ENCODE results near the gene MAP2K3. TPM values are rescaled to one million over a fixed set of nuclear protein-coding genes. Genes with fewer than 3 reads are reported as not detected.
"Not testable (repeated sequence)": the region's sequence is repeated elsewhere in the genome, so short reads cannot be mapped to it uniquely, and the experiment has no call there.

The MAP2K3 gene
- total RNA-seq, 4 donors from 2014 or later: 44.4 to 148 (median 59.6) TPM

- Histone ChIP-seq H3K36me3 (peaks cover 0 to 20% (median 6%) of the 10 kb centered on the region in 4 donors), H3K4me3 (no peak overlapping the region), H3K27ac (no peak overlapping the region), H3K27me3 (no peaks in the 10 kb centered on the region), H3K4me1 (peaks cover 0 to 22% (median 14%) of the 10 kb centered on the region in 4 donors), H3K9me3 (peaks cover 0 to 3% of the 10 kb centered on the region in 2 donors)
- 84% methylated on average over 5 of the region's 5 CpGs; no CpG with 5 or more reads in 1 of the 2 donors for WGBS, 2 donors (ENCODE audit: low coverage in 1 of 2)
- intact Hi-C loops (cut with DNase I; ENCODE audit: low total_unique reads): no loop called here
- no peak for TF ChIP-seq POLR2A (IDR thresholded peaks at IDR 0.05)
- TF ChIP-seq POLR2AphosphoS5 (IDR thresholded peaks at IDR 0.05): no peak
- TF ChIP-seq CTCF (IDR thresholded peaks at IDR 0.05): no peak
- TF ChIP-seq EP300 (IDR thresholded peaks at IDR 0.05; ENCODE audit: low read depth): no peak
- DNase-seq: no peak
- in situ Hi-C loops (cut with MboI; ENCODE audit: low pct_ligation_motif_present in 1 of 4, low pct_unique_long_range_greater_than_20kb in 1 of 4, low sequenced_read_pairs in 3 of 4): loop anchor here (10.0 to 25.0 kb wide), 4 partner anchors 59 to 474 kb away; partner anchors contain the start of gene NATD1 (in 1 of the 4)
Observed at GRCh38 chr17:21313320-21313719, 28.8 kb downstream of the MAP2K3 start.

- Histone ChIP-seq H3K27ac (peak overlapping the region in 1 of 4 donors; percentile 59), H3K4me1 (peaks cover 0 to 22% (median 14%) of the 10 kb centered on the region in 4 donors), H3K36me3 (peaks cover 0 to 16% (median 4%) of the 10 kb centered on the region in 4 donors)
- H3K27me3 ChIP-seq; DNase-seq; H3K9me3 ChIP-seq; intact Hi-C loops (cut with DNase I; ENCODE audit: low total_unique reads); H3K4me3 ChIP-seq: not testable (repeated sequence)
- 89% methylated on average over 2 of the region's 2 CpGs; no CpG with 5 or more reads in 1 of the 2 donors for WGBS, 2 donors (ENCODE audit: low coverage in 1 of 2)
- in situ Hi-C loops (cut with MboI; ENCODE audit: low pct_ligation_motif_present in 1 of 4, low pct_unique_long_range_greater_than_20kb in 1 of 4, low sequenced_read_pairs in 3 of 4): loop anchor here (10.0 to 25.0 kb wide), 4 partner anchors 59 to 474 kb away; partner anchors contain the start of gene NATD1 (in 1 of the 4)
Observed at GRCh38 chr17:21313761-21314160, 29.2 kb downstream of the MAP2K3 start.

- WGBS, 2 donors (ENCODE audit: low coverage in 1 of 2): 51% methylated on average over 7 of the region's 7 CpGs; no CpG with 5 or more reads in 1 of the 2 donors
- intact Hi-C loops (cut with DNase I; ENCODE audit: low total_unique reads): not testable (repeated sequence)
Observed at GRCh38 chr17:21314261-21314664, 29.8 kb downstream of the MAP2K3 start.

GRCh38 chr17:21314701-21315111 is 30.2 kb downstream of the MAP2K3 start:
- intact Hi-C loops (cut with DNase I; ENCODE audit: low total_unique reads); H3K36me3 ChIP-seq; H3K4me3 ChIP-seq; H3K27me3 ChIP-seq; DNase-seq; H3K9me3 ChIP-seq: not testable (repeated sequence)
- peak overlapping the region; percentile 47 to 59 (median 58) for H3K27ac ChIP-seq
- WGBS, 2 donors (ENCODE audit: low coverage in 1 of 2): 59% methylated on average over 7 of the region's 7 CpGs; no CpG with 5 or more reads in 1 of the 2 donors
- in situ Hi-C loops (cut with MboI; ENCODE audit: low pct_ligation_motif_present in 1 of 4, low pct_unique_long_range_greater_than_20kb in 1 of 4, low sequenced_read_pairs in 3 of 4): loop anchor here (10.0 to 25.0 kb wide), 4 partner anchors 60 to 473 kb away; partner anchors contain the start of gene NATD1 (in 1 of the 4)
- H3K4me1 ChIP-seq: peaks cover 0 to 22% (median 14%) of the 10 kb centered on the region in 4 donors

More at GRCh38 chr17:21314261-21314664, 29.8 kb downstream of the MAP2K3 start:
- not testable (repeated sequence) for H3K27me3 ChIP-seq, H3K9me3 ChIP-seq, H3K4me3 ChIP-seq, DNase-seq
- in situ Hi-C loops (cut with MboI; ENCODE audit: low pct_ligation_motif_present in 1 of 4, low pct_unique_long_range_greater_than_20kb in 1 of 4, low sequenced_read_pairs in 3 of 4): loop anchor here (10.0 to 25.0 kb wide), 4 partner anchors 59 to 473 kb away; partner anchors contain the start of gene NATD1 (in 1 of the 4)
- Histone ChIP-seq H3K27ac (peak overlapping the region in 3 of 4 donors; percentile 47 to 59 (median 59)), H3K36me3 (peaks cover 0 to 11% (median 2%) of the 10 kb centered on the region in 4 donors), H3K4me1 (peaks cover 0 to 22% (median 14%) of the 10 kb centered on the region in 4 donors)

GRCh38 chr17:21315246-21316000 is 30.9 kb downstream of the MAP2K3 start:
- H3K9me3 ChIP-seq; H3K27me3 ChIP-seq; DNase-seq; H3K36me3 ChIP-seq; intact Hi-C loops (cut with DNase I; ENCODE audit: low total_unique reads); H3K4me3 ChIP-seq: not testable (repeated sequence)
- 85% methylated on average over 6 of the region's 16 CpGs; no CpG with 5 or more reads in 1 of the 2 donors for WGBS, 2 donors (ENCODE audit: low coverage in 1 of 2)
- in situ Hi-C loops (cut with MboI; ENCODE audit: low pct_ligation_motif_present in 1 of 4, low pct_unique_long_range_greater_than_20kb in 1 of 4, low sequenced_read_pairs in 3 of 4): loop anchor here (10.0 to 25.0 kb wide), 4 partner anchors 61 to 472 kb away; partner anchors contain the start of gene NATD1 (in 1 of the 4)
- Histone ChIP-seq H3K27ac (peak overlapping the region in 3 of 4 donors; percentile 47 to 59 (median 59)), H3K4me1 (peaks cover 0 to 22% (median 14%) of the 10 kb centered on the region in 4 donors)

GRCh38 chr17:21316212-21316886 is 31.8 kb downstream of the MAP2K3 start:
- H3K9me3 ChIP-seq; H3K27me3 ChIP-seq; H3K36me3 ChIP-seq; H3K4me3 ChIP-seq; intact Hi-C loops (cut with DNase I; ENCODE audit: low total_unique reads); DNase-seq: not testable (repeated sequence)
- Histone ChIP-seq H3K4me1 (peaks cover 0 to 22% (median 14%) of the 10 kb centered on the region in 4 donors), H3K27ac (peak overlapping the region in 3 of 4 donors; percentile 63 to 79 (median 71))
- 74% methylated on average over 6 of the region's 39 CpGs; no CpG with 5 or more reads in 1 of the 2 donors for WGBS, 2 donors (ENCODE audit: low coverage in 1 of 2)
- in situ Hi-C loops (cut with MboI; ENCODE audit: low pct_ligation_motif_present in 1 of 4, low pct_unique_long_range_greater_than_20kb in 1 of 4, low sequenced_read_pairs in 3 of 4): loop anchor here (10.0 to 25.0 kb wide), 4 partner anchors 62 to 471 kb away; partner anchors contain the start of gene NATD1 (in 1 of the 4)

GRCh38 chr17:21316887-21317500 is 32.5 kb downstream of the MAP2K3 start:
- H3K27me3 ChIP-seq; intact Hi-C loops (cut with DNase I; ENCODE audit: low total_unique reads); H3K36me3 ChIP-seq; H3K9me3 ChIP-seq; DNase-seq: not testable (repeated sequence)
- in situ Hi-C loops (cut with MboI; ENCODE audit: low pct_ligation_motif_present in 1 of 4, low pct_unique_long_range_greater_than_20kb in 1 of 4, low sequenced_read_pairs in 3 of 4): loop anchor here (10.0 to 25.0 kb wide), 4 partner anchors 62 to 470 kb away; partner anchors contain the start of gene NATD1 (in 1 of the 4)
- Histone ChIP-seq H3K4me1 (peaks cover 0 to 22% (median 14%) of the 10 kb centered on the region in 4 donors), H3K4me3 (peak overlapping the region in 1 of 4 donors; percentile 31), H3K27ac (peak overlapping the region; percentile 58 to 79 (median 67))
- 44% methylated on average over 15 of the region's 37 CpGs; no CpG with 5 or more reads in 1 of the 2 donors for WGBS, 2 donors (ENCODE audit: low coverage in 1 of 2)

- in situ Hi-C loops (cut with MboI; ENCODE audit: low pct_ligation_motif_present in 1 of 4, low pct_unique_long_range_greater_than_20kb in 1 of 4, low sequenced_read_pairs in 3 of 4): loop anchor here (10.0 to 25.0 kb wide), 4 partner anchors 63 to 469 kb away; partner anchors contain the start of gene NATD1 (in 1 of the 4)
- Histone ChIP-seq H3K4me1 (peaks cover 0 to 22% (median 14%) of the 10 kb centered on the region in 4 donors), H3K27ac (peak overlapping the region in 3 of 4 donors; percentile 58 to 79 (median 71))
- H3K9me3 ChIP-seq; DNase-seq; H3K36me3 ChIP-seq; H3K27me3 ChIP-seq; intact Hi-C loops (cut with DNase I; ENCODE audit: low total_unique reads); H3K4me3 ChIP-seq: not testable (repeated sequence)
- 87 to 100% methylated on average over 3 to 18 of the region's 18 CpGs for WGBS, 2 donors (ENCODE audit: low coverage in 1 of 2)
Observed at GRCh38 chr17:21317821-21318220, 33.3 kb downstream of the MAP2K3 start.

Measured in transverse colon (tissue), 4 donors.